Breast epithelium (tissue), 4 donors: Measurements from ENCODE around the gene ACOXL. TPM values are rescaled to one million over a fixed set of nuclear protein-coding genes. Genes with fewer than 3 reads are reported as not detected.

ENCODE experiments used
- DNase-seq, 2 donors: peaks; one replicate each; pipeline ENCODE4 v3.0.0-alpha.2; 2019; ENCODE audit warnings: low spot score in 2 of 2
- H3K27ac ChIP-seq, 2 donors: fragments of 200-600 bp; sonication (generic) in 1 of 2; one replicate each; pipeline ENCODE4 v1.5.1; 2016 to 2019; ENCODE audit warnings: mild to moderate bottlenecking in 1 of 2
- H3K27me3 ChIP-seq, 2 donors: fragments of 200-600 bp; sonication (generic) in 1 of 2; one replicate each; pipeline versions ENCODE4 v1.5.1 to v1.6.0; 2017 to 2019; ENCODE audit warnings: control low read depth in 1 of 2, mild to moderate bottlenecking in 1 of 2
- H3K36me3 ChIP-seq: fragments of 200-600 bp; one replicate; pipeline ENCODE4 v1.5.1; 2019
- H3K4me1 ChIP-seq, 2 donors: fragments of 200-600 bp; sonication (generic); one replicate each; pipeline ENCODE4 v1.5.1; 2016 to 2019; ENCODE audit warnings: control low read depth in 1 of 2
- H3K4me3 ChIP-seq, 3 donors: fragments of 200-600 bp; sonication (generic); 1 replicate in 2 of 3; 2 replicates in 1 of 3; pipeline ENCODE4 v1.5.1; 2016 to 2019; ENCODE audit warnings: mild to moderate bottlenecking in 3 of 3, moderate library complexity in 2 of 3
- H3K9me3 ChIP-seq, 2 donors: fragments of 200-600 bp; sonication (generic) in 1 of 2; one replicate each; pipeline ENCODE4 v1.5.1; 2016 to 2019; ENCODE audit warnings: control low read depth in 1 of 2
- POLR2A ChIP-seq: fragments of 450-650 bp; IDR thresholded peaks from one replicate; pipeline ENCODE4 v1.6.1; 2016; ENCODE audit warnings: antibody characterized with exemption, mild to moderate bottlenecking, moderate library complexity
- POLR2AphosphoS5 ChIP-seq, 3 donors: sonication (generic); formaldehyde crosslinking; IDR thresholded peaks; one replicate each; pipeline ENCODE4 v1.6.1; 2017; ENCODE audit warnings: antibody characterized with exemption in 3 of 3
- intact Hi-C: fragments of 100-400 bp; cut with DNase I; formaldehyde crosslinking; loops from one replicate; pipeline ENCODE4 v1.15.1; 2023; ENCODE audit warnings: low total_unique reads
- total RNA-seq, 3 donors: library from RNA; depleted of rRNA; stranded (reverse); fragments of >200 nt; gene quantifications; one replicate each; pipeline ENCODE4 v1.1.0, GENCODE V29; 2016
- TF ChIP-seq, protein P1 (sequence below), 3 donors: fragments of 450-650 bp; IDR thresholded peaks; one replicate each; pipeline ENCODE4 v1.5.1; 2016 to 2017; ENCODE audit warnings: antibody characterized with exemption in 3 of 3, mild to moderate bottlenecking in 3 of 3, moderate library complexity in 3 of 3

ACOXL gene
- total RNA-seq, 3 donors from 2014 or later, result not detected

GRCh38 chr2:111094691-111095090 lies 362.3 kb downstream of the ACOXL start:
- H3K27me3 ChIP-seq, result peaks cover 0 to 3% of the 10 kb centered on the region in 2 donors
- no peaks in the 10 kb centered on the region for H3K36me3 ChIP-seq
- H3K4me3 ChIP-seq, result no peak overlapping the region
- no peaks in the 10 kb centered on the region for H3K4me1 ChIP-seq
- H3K9me3 ChIP-seq, result no peaks in the 10 kb centered on the region
- TF ChIP-seq POLR2A (no peak), POLR2AphosphoS5 (IDR thresholded peaks at IDR 0.05) (no peak)
- TF ChIP-seq, protein P1, sequence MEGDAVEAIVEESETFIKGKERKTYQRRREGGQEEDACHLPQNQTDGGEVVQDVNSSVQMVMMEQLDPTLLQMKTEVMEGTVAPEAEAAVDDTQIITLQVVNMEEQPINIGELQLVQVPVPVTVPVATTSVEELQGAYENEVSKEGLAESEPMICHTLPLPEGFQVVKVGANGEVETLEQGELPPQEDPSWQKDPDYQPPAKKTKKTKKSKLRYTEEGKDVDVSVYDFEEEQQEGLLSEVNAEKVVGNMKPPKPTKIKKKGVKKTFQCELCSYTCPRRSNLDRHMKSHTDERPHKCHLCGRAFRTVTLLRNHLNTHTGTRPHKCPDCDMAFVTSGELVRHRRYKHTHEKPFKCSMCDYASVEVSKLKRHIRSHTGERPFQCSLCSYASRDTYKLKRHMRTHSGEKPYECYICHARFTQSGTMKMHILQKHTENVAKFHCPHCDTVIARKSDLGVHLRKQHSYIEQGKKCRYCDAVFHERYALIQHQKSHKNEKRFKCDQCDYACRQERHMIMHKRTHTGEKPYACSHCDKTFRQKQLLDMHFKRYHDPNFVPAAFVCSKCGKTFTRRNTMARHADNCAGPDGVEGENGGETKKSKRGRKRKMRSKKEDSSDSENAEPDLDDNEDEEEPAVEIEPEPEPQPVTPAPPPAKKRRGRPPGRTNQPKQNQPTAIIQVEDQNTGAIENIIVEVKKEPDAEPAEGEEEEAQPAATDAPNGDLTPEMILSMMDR (IDR thresholded peaks at IDR 0.05), result no peak
- no peak overlapping the region for H3K27ac ChIP-seq
- intact Hi-C loops, result no loop called here
- DNase-seq, result no peak

DNA sequence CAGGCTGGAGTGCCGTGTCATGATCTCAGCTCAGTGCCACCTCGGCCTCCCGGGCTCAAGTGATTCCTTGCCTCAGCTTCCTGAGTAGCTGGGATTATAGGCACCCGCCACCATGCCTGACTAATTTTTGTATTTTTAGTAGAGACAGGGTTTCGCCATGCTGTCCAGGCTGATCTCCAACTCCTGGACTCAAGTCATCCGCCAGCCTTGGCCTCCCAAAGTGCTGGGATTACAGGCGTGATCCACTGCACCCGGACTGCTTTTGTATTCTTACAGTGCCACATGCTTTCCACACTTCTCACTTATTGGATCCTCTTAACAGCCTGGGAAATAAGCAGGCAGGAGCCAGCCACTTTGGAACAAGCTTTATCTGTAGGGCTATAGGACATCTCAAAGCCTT lies 363.1 kb downstream of the ACOXL start:
- H3K36me3 ChIP-seq, result no peaks in the 10 kb centered on the region
- no peaks in the 10 kb centered on the region for H3K9me3 ChIP-seq
- H3K27ac ChIP-seq, result no peak overlapping the region
- intact Hi-C loops, result no loop called here
- no peaks in the 10 kb centered on the region for H3K4me1 ChIP-seq
- TF ChIP-seq POLR2A, result no peak
- no peak for TF ChIP-seq POLR2AphosphoS5 (IDR thresholded peaks at IDR 0.05)
- TF ChIP-seq, protein P1 (IDR thresholded peaks at IDR 0.05), result no peak
- no peak for DNase-seq
- H3K27me3 ChIP-seq, result no peaks in the 10 kb centered on the region
- H3K4me3 ChIP-seq, result no peak overlapping the region

GRCh38 chr2:111099402-111099801 lies 367.0 kb downstream of the ACOXL start:
- H3K9me3 ChIP-seq, result no peaks in the 10 kb centered on the region
- TF ChIP-seq, protein P1 (IDR thresholded peaks at IDR 0.05), result no peak
- TF ChIP-seq POLR2A, result no peak
- no peak for TF ChIP-seq POLR2AphosphoS5 (IDR thresholded peaks at IDR 0.05)
- no peaks in the 10 kb centered on the region for H3K36me3 ChIP-seq
- no peak overlapping the region for H3K27ac ChIP-seq
- intact Hi-C loops, result no loop called here
- no peaks in the 10 kb centered on the region for H3K27me3 ChIP-seq
- no peaks in the 10 kb centered on the region for H3K4me1 ChIP-seq
- H3K4me3 ChIP-seq, result no peak overlapping the region
- DNase-seq, result no peak

GRCh38 chr2:111100087-111100764 lies 367.9 kb downstream of the ACOXL start:
- H3K4me3 ChIP-seq, result no peak overlapping the region
- TF ChIP-seq, protein P1 (IDR thresholded peaks at IDR 0.05), result no peak
- no peak for TF ChIP-seq POLR2A
- no peak for TF ChIP-seq POLR2AphosphoS5 (IDR thresholded peaks at IDR 0.05)
- H3K4me1 ChIP-seq, result no peaks in the 10 kb centered on the region
- no peaks in the 10 kb centered on the region for H3K27me3 ChIP-seq
- intact Hi-C loops, result no loop called here
- H3K36me3 ChIP-seq, result no peaks in the 10 kb centered on the region
- no peaks in the 10 kb centered on the region for H3K9me3 ChIP-seq
- DNase-seq, result no peak
- no peak overlapping the region for H3K27ac ChIP-seq

DNA sequence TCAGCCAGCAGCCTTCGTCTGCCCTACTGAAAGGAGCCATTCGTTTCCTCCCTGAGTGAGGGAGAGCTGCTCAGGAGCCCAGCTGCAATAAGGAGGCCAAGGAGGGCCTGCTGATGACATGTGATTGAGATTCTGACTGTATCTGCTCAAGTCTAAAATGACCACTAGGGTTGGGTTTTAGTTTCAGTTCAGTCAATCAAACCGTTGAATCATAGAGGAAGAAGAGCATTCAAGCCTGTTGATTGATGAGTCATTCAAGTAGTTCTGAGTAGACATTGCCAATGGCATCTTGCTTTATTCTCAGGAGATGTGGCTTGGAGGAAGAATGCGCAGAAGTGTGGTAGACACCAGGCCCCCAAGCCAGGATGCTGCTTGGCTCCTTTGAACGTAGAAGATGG lies 368.4 kb downstream of the ACOXL start:
- DNase-seq, result no peak
- Histone ChIP-seq H3K4me3 (no peak overlapping the region), H3K9me3 (no peaks in the 10 kb centered on the region), H3K4me1 (no peaks in the 10 kb centered on the region), H3K27me3 (no peaks in the 10 kb centered on the region), H3K27ac (no peak overlapping the region), H3K36me3 (no peaks in the 10 kb centered on the region)
- no peak for TF ChIP-seq POLR2AphosphoS5 (IDR thresholded peaks at IDR 0.05)
- TF ChIP-seq, protein P1 (IDR thresholded peaks at IDR 0.05), result no peak
- TF ChIP-seq POLR2A, result no peak
- intact Hi-C loops, result no loop called here
